Amniotic epithelial cell (primary cell): ENCODE results near the gene ALG12.

ENCODE experiments used
- DNase-seq: peaks from one replicate; pipeline ENCODE4 v3.0.0-alpha.2; 2010; ENCODE audit warnings: low read depth

Gene ALG12

GRCh38 chr22:49887064-49887451 is 31.2 kb downstream of the ALG12 start:
- DNase-seq = no peak

GRCh38 chr22:49886346-49887063 is 31.7 kb downstream of the ALG12 start:
- no peak for DNase-seq

- DNase-seq = no peak
These were observed 32.4 kb downstream of the ALG12 start for GRCh38 chr22:49885881-49886280.

DNA sequence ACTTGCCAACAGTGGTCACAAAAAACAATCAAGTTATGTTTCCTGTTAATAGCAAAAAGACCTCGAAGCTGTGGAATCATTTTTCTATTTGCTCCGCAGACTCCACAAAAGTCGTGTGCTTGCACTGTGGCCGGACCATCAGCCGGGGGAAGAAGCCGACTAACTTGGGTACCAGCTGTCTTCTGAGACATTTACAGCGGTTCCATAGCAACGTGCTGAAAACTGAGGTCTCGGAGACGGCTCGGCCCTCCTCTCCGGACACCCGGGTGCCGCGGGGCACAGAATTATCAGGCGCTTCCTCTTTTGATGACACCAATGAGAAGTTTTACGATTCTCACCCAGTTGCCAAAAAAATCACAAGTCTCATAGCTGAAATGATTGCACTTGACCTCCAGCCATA is 33.0 kb downstream of the ALG12 start:
- no peak for DNase-seq

- DNase-seq = no peak
These were observed 33.6 kb downstream of the ALG12 start for GRCh38 chr22:49884503-49885260.

DNA sequence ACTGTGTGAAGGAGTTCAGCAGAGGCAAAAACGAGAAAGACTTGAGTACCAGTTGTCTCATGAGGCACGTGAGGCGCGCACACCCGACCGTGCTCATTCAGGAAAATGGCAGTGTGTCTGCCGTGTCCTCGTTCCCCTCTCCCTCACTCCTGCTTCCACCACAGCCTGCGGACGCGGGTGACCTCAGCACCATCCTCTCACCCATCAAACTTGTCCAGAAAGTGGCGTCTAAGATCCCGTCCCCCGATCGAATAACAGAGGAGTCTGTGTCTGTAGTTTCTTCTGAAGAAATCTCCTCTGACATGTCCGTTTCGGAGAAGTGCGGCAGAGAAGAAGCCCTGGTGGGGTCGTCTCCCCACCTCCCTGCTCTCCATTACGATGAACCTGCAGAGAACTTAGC is 34.2 kb downstream of the ALG12 start:
- DNase-seq = no peak

GRCh38 chr22:49883294-49883640 is 35.0 kb downstream of the ALG12 start:
- peak; percentile 33 for DNase-seq

DNA sequence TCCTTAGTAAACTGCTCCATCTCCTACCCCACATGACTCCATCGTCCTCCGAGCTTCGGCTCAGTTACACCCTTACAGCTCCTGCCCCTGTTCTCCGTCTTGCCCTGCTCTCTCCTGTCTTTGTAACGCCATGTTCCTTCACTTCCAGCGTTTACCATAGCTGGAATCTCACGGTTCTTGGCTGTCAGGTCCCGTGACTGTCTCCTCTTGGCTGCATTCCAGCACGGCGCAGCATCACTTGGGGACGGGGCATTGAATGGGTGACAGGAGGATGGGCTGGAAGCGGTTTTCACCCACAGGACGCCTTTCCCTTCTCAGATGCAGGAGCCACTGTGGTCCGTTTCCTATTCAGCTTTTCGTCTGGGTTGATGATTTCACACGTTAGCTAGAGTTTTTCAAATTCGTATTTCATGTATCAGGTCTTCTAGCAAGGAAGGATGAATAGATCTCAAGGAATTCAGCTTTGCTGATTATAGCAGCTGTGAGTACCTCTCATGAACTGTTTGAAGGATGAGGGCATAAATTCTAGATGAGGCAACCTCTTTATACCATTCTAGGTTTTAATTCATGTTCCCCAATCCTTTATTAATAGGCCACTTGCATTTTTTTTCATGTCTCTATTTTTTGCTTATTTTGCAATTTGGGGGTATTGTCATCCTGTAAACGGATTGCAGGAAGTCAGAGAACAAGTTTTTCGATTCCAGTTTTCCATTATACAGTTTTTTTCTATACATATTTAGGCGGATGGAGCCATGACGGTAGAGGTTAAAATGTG is 35.5 kb downstream of the ALG12 start:
- peak; percentile 14 for DNase-seq

DNA sequence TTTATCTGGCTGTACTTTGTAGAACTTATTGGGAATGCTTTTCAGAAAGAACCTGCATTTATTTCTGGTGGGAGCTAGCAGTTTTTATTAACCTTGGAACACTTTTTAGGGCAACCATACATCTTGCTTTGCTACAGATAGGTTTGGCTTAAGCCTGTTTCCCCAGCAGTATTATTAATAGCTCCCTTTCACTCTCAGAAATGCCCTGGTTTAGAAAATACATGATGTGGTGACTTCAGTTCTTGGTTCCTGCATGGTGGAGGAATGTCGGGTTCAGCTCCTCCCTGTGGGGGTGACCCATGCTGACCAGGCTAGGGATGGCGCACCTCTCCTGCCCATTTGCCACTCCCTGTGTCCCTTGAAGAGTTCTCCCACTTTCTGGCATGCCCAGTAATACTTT is 36.4 kb downstream of the ALG12 start:
- no peak for DNase-seq

DNA sequence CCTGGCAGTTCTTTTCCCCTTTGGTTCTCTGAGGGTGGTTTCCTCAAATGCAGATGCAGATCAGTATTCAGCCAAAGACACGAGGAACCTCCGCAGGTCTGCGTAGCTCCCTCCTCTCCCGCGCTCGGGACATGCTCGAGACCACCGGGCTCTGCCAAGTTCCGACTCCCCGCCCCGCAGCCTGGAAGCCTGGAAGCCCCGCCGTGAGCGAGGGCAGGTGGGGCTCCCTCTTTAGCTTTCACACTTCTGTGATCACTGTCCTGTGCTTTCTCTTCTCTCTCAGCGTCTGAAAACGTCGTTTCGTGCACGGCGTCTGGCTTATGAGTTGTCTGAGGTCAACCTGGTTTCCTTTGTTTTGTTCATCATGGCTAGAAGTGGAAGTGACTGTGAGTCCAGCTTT is 38.0 kb downstream of the ALG12 start:
- no peak for DNase-seq

DNA sequence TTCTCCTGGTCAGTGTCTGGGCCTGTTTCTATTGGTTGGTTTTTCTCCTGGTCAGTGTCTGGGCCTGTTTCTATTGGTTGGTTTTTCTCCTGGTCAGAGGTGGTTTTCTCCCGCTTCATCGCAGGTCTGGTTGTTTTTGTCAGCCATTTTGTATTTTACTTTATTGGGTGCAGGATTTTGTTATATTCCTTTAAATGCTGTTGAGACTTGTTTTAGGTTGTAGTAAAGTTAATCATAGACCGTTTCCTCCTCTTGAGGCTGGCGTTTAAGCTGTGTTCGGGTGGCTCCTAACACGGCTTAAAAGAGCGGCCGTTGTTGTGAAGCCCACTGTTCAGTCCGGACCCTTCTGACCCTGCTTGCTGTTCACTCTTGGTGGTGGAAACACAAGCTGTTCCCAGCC is 38.4 kb downstream of the ALG12 start:
- DNase-seq = no peak

- DNase-seq = no peak
These were observed 40.0 kb downstream of the ALG12 start for GRCh38 chr22:49878206-49878605.

DNA sequence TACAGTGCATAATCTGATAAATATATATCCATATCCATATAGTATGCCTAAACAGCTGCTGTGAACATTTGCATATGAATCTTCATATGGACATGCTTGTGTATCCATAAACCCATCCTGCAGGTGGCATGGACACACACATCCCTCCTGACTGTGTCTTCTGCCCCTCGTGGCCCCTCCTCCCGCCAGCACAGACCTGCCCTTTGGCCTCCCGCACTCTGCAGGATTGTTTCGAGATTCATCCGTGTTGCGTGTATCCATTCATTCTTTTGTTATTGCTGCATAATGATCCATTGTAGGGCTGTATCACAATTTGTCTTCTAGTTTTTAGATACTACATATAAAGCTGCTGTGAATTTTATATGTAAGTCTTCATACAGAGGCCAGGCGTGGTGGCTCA is 40.6 kb downstream of the ALG12 start:
- DNase-seq = no peak

GRCh38 chr22:49873228-49873940 is 44.9 kb downstream of the ALG12 start:
- DNase-seq = no peak

DNA sequence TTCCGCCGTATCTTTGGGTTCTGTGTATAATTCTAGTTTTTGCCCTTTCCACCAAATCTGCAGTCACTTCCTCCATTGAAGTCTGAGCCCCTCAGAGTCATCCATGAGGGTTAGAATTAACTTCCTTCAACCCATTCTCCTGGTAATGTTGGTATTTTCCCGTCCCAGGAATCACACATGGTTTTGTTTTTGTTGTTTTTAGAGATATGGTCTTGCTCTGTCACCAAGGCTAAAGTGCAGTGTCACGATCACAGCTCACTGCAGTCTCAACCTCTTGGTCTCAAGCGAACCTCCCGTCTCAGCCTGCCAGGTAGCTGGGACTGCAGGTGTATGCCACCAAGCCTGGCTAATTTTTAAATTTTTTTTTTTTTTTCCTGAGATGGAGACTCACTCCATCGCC is 45.9 kb downstream of the ALG12 start:
- DNase-seq = no peak

GRCh38 chr22:49871482-49871881 is 46.8 kb downstream of the ALG12 start:
- DNase-seq = no peak

- DNase-seq = no peak
These were observed 48.2 kb downstream of the ALG12 start for GRCh38 chr22:49869845-49870712.

DNA sequence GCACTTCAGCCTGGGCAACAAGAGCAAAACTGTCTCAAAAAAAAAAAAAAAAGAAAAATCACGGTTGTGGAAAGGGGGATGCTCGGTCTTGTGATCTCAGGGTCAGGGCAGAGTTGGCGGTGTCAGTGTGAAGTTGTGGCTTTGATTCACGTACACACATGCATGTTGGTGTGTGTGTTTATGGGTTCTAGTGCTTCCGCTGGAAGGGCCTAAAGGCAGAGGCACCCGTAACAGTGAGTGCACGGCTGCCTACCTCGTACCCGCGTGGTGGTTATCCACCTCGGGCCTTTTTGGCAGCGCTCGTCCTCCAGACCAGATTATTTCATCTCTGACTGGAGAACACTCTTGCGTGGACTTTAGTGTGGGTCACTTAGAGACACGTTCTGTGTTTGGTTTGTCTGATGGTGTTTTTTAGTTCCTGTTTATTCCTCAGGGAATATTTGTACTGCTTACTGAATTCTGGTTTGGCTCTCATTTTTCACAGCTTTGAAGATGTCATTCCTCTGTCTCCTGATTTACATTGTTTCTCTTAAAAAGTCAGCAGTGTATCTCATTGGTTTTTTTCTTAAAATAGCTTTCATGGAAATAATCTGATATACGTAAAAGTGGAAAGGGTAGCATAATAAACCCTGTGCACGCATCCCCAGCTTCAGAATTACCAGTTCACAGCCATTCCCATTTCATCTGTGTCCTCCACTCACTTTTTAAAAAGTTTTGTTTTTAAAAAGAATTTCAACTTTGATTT is 49.0 kb downstream of the ALG12 start:
- no peak for DNase-seq

- no peak for DNase-seq
These were observed 50.7 kb downstream of the ALG12 start for GRCh38 chr22:49867303-49868265.

DNA sequence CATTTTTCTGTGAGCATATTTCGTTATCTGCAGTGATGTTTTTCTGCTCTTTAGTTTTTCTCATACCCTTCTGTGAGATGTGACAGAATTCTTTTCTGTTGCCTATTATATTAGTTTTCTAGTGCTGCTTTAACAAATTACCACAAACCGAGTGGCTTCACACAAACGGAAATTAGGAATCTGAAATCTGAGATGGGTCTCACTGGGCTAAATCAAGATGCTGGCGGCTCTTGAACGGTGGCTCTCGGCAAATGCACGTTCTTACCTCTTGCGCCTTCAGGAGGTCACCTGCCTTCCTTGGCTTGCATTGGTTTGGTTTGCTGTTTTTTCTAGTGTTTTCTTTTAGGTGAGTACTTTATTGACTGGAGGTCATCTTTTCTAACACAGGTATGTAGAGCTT is 51.6 kb downstream of the ALG12 start:
- DNase-seq = no peak
